ENCODE results near the gene TRIM5. TPM values are rescaled to one million over a fixed set of nuclear protein-coding genes. Genes with fewer than 3 reads are reported as not detected.
"Not testable (repeated sequence)": the region's sequence is repeated elsewhere in the genome, so short reads cannot be mapped to it uniquely, and the experiment has no call there.

The TRIM5 gene
- total RNA-seq, 4 donors from 2014 or later = 12.6 to 15.7 (median 14.9) TPM

GRCh38 chr11:5690216-5690615 is 5.3 kb upstream of the TRIM5 start:
- TF ChIP-seq CTCF (IDR thresholded peaks at IDR 0.05) = no peak
- no peak for TF ChIP-seq POLR2A (IDR thresholded peaks at IDR 0.05)
- Histone ChIP-seq H3K4me3 (peak overlapping the region; percentile 37 to 60 (median 43)), H3K27me3 (no peaks in the 10 kb centered on the region), H3K36me3 (no peaks in the 10 kb centered on the region), H3K27ac (peak overlapping the region; percentile 83 to 91 (median 88)), H3K9me3 (no peaks in the 10 kb centered on the region), H3K4me1 (peaks cover 6 to 55% (median 10%) of the 10 kb centered on the region in 3 donors)
- intact Hi-C loops (cut with DNase I) = no loop called here
- 4 to 6% methylated on average over 5 of the region's 5 CpGs for WGBS, 2 donors
- no peak for DNase-seq

- Histone ChIP-seq H3K36me3 (no peaks in the 10 kb centered on the region), H3K4me1 (peaks cover 7 to 57% (median 10%) of the 10 kb centered on the region in 3 donors), H3K4me3 (peak within 1 kb of the TSS; percentile 37 to 60 (median 43)), H3K9me3 (no peaks in the 10 kb centered on the region), H3K27me3 (no peaks in the 10 kb centered on the region), H3K27ac (peak within 1 kb of the TSS; percentile 83 to 91 (median 88))
- intact Hi-C loops (cut with DNase I) = no loop called here
- TF ChIP-seq CTCF (IDR thresholded peaks at IDR 0.05) (no peak), POLR2A (IDR thresholded peaks at IDR 0.05) (peak in 1 of 4 donors; percentile 59)
- DNase-seq = no peak
- 0 to 2% methylated on average over 2 of the region's 2 CpGs for WGBS, 2 donors
Observed at GRCh38 chr11:5689551-5689983, 4.7 kb upstream of the TRIM5 start, which contains the start of gene TRIM22. TSS of gene TRIM22 (plus strand) at chr11:5689790. CDS start at chr11:5696233, 6,443 bp downstream.

GRCh38 chr11:5688482-5688881 is 3.6 kb upstream of the TRIM5 start:
- 76 to 100% methylated on average over 1 of the region's 1 CpG for WGBS, 2 donors
- intact Hi-C loops (cut with DNase I) = no loop called here
- H3K4me1 ChIP-seq = peaks cover 16 to 58% (median 18%) of the 10 kb centered on the region in 3 donors

GRCh38 chr11:5686426-5686825 is 1.6 kb upstream of the TRIM5 start:
- TF ChIP-seq CTCF (IDR thresholded peaks at IDR 0.05) (no peak), POLR2A (IDR thresholded peaks at IDR 0.05) (no peak)
- WGBS, 2 donors = 90 to 92% methylated on average over 4 of the region's 4 CpGs
- H3K27ac ChIP-seq = no peak overlapping the region
- no peak for DNase-seq
- peaks cover 17 to 59% (median 19%) of the 10 kb centered on the region in 3 donors for H3K4me1 ChIP-seq
- no peaks in the 10 kb centered on the region for H3K27me3 ChIP-seq
- no peaks in the 10 kb centered on the region for H3K9me3 ChIP-seq
- H3K36me3 ChIP-seq = no peaks in the 10 kb centered on the region
- intact Hi-C loops (cut with DNase I) = no loop called here
- no peak overlapping the region for H3K4me3 ChIP-seq

More at GRCh38 chr11:5688482-5688881, 3.6 kb upstream of the TRIM5 start:
- peak overlapping the region in 3 of 4 donors; percentile 87 to 91 (median 88) for H3K27ac ChIP-seq
- H3K9me3 ChIP-seq = no peaks in the 10 kb centered on the region
- H3K27me3 ChIP-seq = no peaks in the 10 kb centered on the region
- H3K36me3 ChIP-seq = no peaks in the 10 kb centered on the region
- TF ChIP-seq CTCF (IDR thresholded peaks at IDR 0.05) (no peak), POLR2A (IDR thresholded peaks at IDR 0.05) (no peak)
- DNase-seq = no peak
- H3K4me3 ChIP-seq = no peak overlapping the region

- peaks cover 14 to 40% (median 16%) of the 10 kb centered on the region in 3 donors for H3K4me1 ChIP-seq
Observed at GRCh38 chr11:5684036-5684645, 733 bp downstream of the TRIM5 start.

GRCh38 chr11:5683620-5684019 is 1.3 kb downstream of the TRIM5 start:
- intact Hi-C loops (cut with DNase I) = loop anchor here (5.0 kb wide), 1 partner anchor 81 kb away; no protein-coding TSS in a partner anchor
- H3K4me1 ChIP-seq = peaks cover 11 to 34% (median 14%) of the 10 kb centered on the region in 3 donors

More at GRCh38 chr11:5684036-5684645, 733 bp downstream of the TRIM5 start:
- no peaks in the 10 kb centered on the region for H3K9me3 ChIP-seq
- no peak for DNase-seq
- H3K27ac ChIP-seq = peak overlapping the region; percentile 86 to 96 (median 94)
- TF ChIP-seq CTCF (IDR thresholded peaks at IDR 0.05) = no peak
- TF ChIP-seq POLR2A (IDR thresholded peaks at IDR 0.05) = no peak
- intact Hi-C loops (cut with DNase I) = loop anchor here (5.0 kb wide), 1 partner anchor 82 kb away; no protein-coding TSS in a partner anchor
- peaks cover 0 to 12% (median 0%) of the 10 kb centered on the region in 3 donors for H3K36me3 ChIP-seq
- H3K4me3 ChIP-seq = peak overlapping the region; percentile 36 to 66 (median 50)
- 26 to 45% methylated on average over 8 of the region's 8 CpGs for WGBS, 2 donors
- no peaks in the 10 kb centered on the region for H3K27me3 ChIP-seq

GRCh38 chr11:5682890-5683441 is 1.9 kb downstream of the TRIM5 start:
- not testable (repeated sequence) for DNase-seq, H3K9me3 ChIP-seq, H3K27ac ChIP-seq, H3K27me3 ChIP-seq, H3K4me3 ChIP-seq
- peaks cover 9 to 31% (median 14%) of the 10 kb centered on the region in 3 donors for H3K4me1 ChIP-seq
- H3K36me3 ChIP-seq = peaks cover 0 to 24% (median 0%) of the 10 kb centered on the region in 3 donors
- 76 to 91% methylated on average over 3 to 13 of the region's 33 CpGs for WGBS, 2 donors
- intact Hi-C loops (cut with DNase I) = loop anchor here (5.0 kb wide), 1 partner anchor 81 kb away; no protein-coding TSS in a partner anchor

More at GRCh38 chr11:5683620-5684019, 1.3 kb downstream of the TRIM5 start:
- peaks cover 0 to 18% (median 0%) of the 10 kb centered on the region in 3 donors for H3K36me3 ChIP-seq
- peak overlapping the region; percentile 36 to 66 (median 50) for H3K4me3 ChIP-seq
- DNase-seq, H3K9me3 ChIP-seq, H3K27me3 ChIP-seq: not testable (repeated sequence)
- 73 to 84% methylated on average over 2 to 5 of the region's 7 CpGs for WGBS, 2 donors
- H3K27ac ChIP-seq = peak overlapping the region; percentile 86 to 96 (median 94)

Measured in esophagus squamous epithelium (tissue), 5 donors.